ENCODE data around the gene MED25. TPM values are rescaled to one million over a fixed set of nuclear protein-coding genes. Genes with fewer than 3 reads are reported as not detected.

The MED25 gene
- total and polyA plus RNA-seq, 2 experiments from 2014 or later: 45.6 to 58.6 TPM

DNA sequence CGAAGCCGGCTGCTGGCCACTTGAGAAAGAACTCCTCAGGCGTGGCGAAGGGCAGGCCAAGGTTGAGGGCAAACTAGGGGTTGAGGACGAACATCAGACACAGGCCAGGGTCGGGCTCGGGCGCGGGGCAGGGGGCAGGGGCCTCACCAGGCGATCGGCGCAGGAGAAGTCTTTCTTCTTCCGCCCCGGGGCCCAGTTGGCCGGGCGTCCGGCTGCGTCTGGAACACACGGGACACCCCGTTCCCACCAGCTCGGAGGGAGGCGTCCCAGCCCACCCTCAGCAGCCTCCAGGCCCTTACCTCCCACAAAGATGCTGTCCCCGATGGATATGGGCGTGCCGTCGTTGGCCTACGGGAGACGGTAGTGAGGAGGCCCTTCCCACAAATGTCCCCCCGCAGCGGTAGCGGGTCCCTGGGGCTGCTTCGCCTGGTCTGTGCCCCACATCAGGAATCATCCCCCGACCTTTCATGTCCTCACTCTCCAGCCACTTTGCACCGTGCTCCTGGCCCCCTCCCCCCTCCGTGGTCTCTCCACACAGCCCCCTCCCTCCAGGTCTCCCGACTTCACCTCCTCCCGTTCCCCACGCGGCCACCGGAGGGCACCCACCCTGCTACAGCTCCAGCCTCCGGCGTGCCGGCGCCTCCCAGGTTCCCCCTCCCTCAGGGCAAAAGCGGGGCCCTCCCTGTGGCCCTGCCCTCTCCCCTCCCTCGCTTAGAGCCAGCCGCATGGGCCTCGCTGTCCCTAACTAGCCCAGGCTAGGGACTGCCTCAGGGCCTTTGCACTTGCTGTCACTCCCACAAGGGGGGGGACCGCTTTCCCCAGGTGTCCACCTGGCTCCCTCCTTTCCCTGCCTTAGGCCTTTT lies 44.5 kb downstream of the MED25 start:
- no peak overlapping the region for H3K4me3 ChIP-seq
- H3K27me3 ChIP-seq (ENCODE audit: insufficient read depth): no peaks in the 10 kb centered on the region
- ATAC-seq: peak; percentile 15
- Mint-ChIP-seq H3K4me3 (no peak overlapping the region), H3K27ac (peak overlapping the region; percentile 34; the same call in 1 of the 2 replicates), H3K4me1 (peaks cover 36% of the 10 kb centered on the region), H3K36me3 (ENCODE audit: low read depth) (peaks cover 72% of the 10 kb centered on the region), H3K27me3 (ENCODE audit: insufficient read depth, low read depth, poor library complexity) (peaks cover 39% of the 10 kb centered on the region), H3K9me3 (peaks cover 6% of the 10 kb centered on the region; the same call in 2 of the 3 replicates)
- H3F3A ChIP-seq (replicated peaks; ENCODE audit: low read depth): peaks cover 62% of the 10 kb centered on the region
- peaks cover 23% of the 10 kb centered on the region for H3K79me2 ChIP-seq (replicated peaks; ENCODE audit: insufficient read depth)
- peaks cover 15% of the 10 kb centered on the region for H3K36me3 ChIP-seq (ENCODE audit: insufficient read depth)
- H3K9me2 ChIP-seq (ENCODE audit: insufficient read depth): no peaks in the 10 kb centered on the region
- H3K4me2 ChIP-seq: no peak overlapping the region
- H3K4me1 ChIP-seq (ENCODE audit: insufficient read depth): peaks cover 13% of the 10 kb centered on the region
- peak overlapping the region; percentile 74; the same call in 1 of the 2 replicates for H3K27ac ChIP-seq (ENCODE audit: low read depth)
- H4K20me1 ChIP-seq (replicated peaks; ENCODE audit: insufficient read depth): peaks cover 21% of the 10 kb centered on the region
- H2AFZ ChIP-seq: no peak overlapping the region
- peak; percentile 87 for DNase-seq (ENCODE audit: low spot score)
- TF ChIP-seq JUNB (IDR thresholded peaks at IDR 0.05; ENCODE audit: unreplicated experiment): no peak
- TF ChIP-seq, protein P1, sequence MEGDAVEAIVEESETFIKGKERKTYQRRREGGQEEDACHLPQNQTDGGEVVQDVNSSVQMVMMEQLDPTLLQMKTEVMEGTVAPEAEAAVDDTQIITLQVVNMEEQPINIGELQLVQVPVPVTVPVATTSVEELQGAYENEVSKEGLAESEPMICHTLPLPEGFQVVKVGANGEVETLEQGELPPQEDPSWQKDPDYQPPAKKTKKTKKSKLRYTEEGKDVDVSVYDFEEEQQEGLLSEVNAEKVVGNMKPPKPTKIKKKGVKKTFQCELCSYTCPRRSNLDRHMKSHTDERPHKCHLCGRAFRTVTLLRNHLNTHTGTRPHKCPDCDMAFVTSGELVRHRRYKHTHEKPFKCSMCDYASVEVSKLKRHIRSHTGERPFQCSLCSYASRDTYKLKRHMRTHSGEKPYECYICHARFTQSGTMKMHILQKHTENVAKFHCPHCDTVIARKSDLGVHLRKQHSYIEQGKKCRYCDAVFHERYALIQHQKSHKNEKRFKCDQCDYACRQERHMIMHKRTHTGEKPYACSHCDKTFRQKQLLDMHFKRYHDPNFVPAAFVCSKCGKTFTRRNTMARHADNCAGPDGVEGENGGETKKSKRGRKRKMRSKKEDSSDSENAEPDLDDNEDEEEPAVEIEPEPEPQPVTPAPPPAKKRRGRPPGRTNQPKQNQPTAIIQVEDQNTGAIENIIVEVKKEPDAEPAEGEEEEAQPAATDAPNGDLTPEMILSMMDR (conservative IDR thresholded peaks at IDR 0.05; ENCODE audit: low read depth in 2 of 2): peak; percentile 54 to 68
- no peak for TF ChIP-seq ZNF331 (CRISPR knock-in tag; IDR thresholded peaks at IDR 0.05; ENCODE audit: low read depth)
- TF ChIP-seq, protein P2, sequence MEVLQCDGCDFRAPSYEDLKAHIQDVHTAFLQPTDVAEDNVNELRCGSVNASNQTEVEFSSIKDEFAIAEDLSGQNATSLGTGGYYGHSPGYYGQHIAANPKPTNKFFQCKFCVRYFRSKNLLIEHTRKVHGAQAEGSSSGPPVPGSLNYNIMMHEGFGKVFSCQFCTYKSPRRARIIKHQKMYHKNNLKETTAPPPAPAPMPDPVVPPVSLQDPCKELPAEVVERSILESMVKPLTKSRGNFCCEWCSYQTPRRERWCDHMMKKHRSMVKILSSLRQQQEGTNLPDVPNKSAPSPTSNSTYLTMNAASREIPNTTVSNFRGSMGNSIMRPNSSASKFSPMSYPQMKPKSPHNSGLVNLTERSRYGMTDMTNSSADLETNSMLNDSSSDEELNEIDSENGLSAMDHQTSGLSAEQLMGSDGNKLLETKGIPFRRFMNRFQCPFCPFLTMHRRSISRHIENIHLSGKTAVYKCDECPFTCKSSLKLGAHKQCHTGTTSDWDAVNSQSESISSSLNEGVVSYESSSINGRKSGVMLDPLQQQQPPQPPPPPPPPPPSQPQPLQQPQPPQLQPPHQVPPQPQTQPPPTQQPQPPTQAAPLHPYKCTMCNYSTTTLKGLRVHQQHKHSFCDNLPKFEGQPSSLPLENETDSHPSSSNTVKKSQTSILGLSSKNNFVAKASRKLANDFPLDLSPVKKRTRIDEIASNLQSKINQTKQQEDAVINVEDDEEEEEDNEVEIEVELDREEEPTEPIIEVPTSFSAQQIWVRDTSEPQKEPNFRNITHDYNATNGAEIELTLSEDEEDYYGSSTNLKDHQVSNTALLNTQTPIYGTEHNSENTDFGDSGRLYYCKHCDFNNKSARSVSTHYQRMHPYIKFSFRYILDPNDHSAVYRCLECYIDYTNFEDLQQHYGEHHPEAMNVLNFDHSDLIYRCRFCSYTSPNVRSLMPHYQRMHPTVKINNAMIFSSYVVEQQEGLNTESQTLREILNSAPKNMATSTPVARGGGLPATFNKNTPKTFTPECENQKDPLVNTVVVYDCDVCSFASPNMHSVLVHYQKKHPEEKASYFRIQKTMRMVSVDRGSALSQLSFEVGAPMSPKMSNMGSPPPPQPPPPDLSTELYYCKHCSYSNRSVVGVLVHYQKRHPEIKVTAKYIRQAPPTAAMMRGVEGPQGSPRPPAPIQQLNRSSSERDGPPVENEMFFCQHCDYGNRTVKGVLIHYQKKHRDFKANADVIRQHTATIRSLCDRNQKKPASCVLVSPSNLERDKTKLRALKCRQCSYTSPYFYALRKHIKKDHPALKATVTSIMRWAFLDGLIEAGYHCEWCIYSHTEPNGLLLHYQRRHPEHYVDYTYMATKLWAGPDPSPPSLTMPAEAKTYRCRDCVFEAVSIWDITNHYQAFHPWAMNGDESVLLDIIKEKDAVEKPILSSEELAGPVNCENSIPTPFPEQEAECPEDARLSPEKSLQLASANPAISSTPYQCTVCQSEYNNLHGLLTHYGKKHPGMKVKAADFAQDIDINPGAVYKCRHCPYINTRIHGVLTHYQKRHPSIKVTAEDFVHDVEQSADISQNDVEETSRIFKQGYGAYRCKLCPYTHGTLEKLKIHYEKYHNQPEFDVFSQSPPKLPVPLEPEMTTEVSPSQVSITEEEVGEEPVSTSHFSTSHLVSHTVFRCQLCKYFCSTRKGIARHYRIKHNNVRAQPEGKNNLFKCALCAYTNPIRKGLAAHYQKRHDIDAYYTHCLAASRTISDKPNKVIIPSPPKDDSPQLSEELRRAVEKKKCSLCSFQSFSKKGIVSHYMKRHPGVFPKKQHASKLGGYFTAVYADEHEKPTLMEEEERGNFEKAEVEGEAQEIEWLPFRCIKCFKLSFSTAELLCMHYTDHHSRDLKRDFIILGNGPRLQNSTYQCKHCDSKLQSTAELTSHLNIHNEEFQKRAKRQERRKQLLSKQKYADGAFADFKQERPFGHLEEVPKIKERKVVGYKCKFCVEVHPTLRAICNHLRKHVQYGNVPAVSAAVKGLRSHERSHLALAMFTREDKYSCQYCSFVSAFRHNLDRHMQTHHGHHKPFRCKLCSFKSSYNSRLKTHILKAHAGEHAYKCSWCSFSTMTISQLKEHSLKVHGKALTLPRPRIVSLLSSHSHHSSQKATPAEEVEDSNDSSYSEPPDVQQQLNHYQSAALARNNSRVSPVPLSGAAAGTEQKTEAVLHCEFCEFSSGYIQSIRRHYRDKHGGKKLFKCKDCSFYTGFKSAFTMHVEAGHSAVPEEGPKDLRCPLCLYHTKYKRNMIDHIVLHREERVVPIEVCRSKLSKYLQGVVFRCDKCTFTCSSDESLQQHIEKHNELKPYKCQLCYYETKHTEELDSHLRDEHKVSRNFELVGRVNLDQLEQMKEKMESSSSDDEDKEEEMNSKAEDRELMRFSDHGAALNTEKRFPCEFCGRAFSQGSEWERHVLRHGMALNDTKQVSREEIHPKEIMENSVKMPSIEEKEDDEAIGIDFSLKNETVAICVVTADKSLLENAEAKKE (CRISPR knock-in tag; IDR thresholded peaks at IDR 0.05): no peak
- TF ChIP-seq REST (IDR thresholded peaks at IDR 0.05; ENCODE audit: unreplicated experiment): no peak
- no peak for TF ChIP-seq POLR2AphosphoS5 (IDR thresholded peaks at IDR 0.05; ENCODE audit: low read depth)
- TF ChIP-seq NANOG (IDR thresholded peaks at IDR 0.05; ENCODE audit: borderline replicate concordance): no peak

Data from GM23338 (cell line).